Measurements from ENCODE around the gene PHOX2A.

PHOX2A gene

GRCh38 chr11:72238040-72238450, 5.9 kb downstream of the PHOX2A start:
- no peak for DNase-seq (ENCODE audit: low spot score)
- peak; percentile 49 for TF ChIP-seq CTCF (IDR thresholded peaks at IDR 0.05)
- Histone ChIP-seq H3K4me3 (no peak overlapping the region), H3K27ac (peak overlapping the region in 1 of 2 donors; percentile 15)

- H3K27ac ChIP-seq = no peak overlapping the region
- no peak for DNase-seq (ENCODE audit: low spot score)
These were observed 6.7 kb downstream of the PHOX2A start for GRCh38 chr11:72237112-72237931.

GRCh38 chr11:72236774-72237111, 7.2 kb downstream of the PHOX2A start:
- no peak for TF ChIP-seq CTCF (IDR thresholded peaks at IDR 0.05)
- Histone ChIP-seq H3K27ac (no peak overlapping the region), H3K4me3 (no peak overlapping the region)
- no peak for DNase-seq (ENCODE audit: low spot score)

More at GRCh38 chr11:72237112-72237931, 6.7 kb downstream of the PHOX2A start:
- TF ChIP-seq CTCF (IDR thresholded peaks at IDR 0.05) = no peak
- no peak overlapping the region for H3K4me3 ChIP-seq

- no peak for DNase-seq (ENCODE audit: low spot score)
- Histone ChIP-seq H3K4me3 (no peak overlapping the region), H3K27ac (peak overlapping the region in 1 of 2 donors; percentile 31)
- no peak for TF ChIP-seq CTCF (IDR thresholded peaks at IDR 0.05)
These were observed 7.8 kb downstream of the PHOX2A start for GRCh38 chr11:72236083-72236697.

- no peak for DNase-seq (ENCODE audit: low spot score)
- no peak for TF ChIP-seq CTCF (IDR thresholded peaks at IDR 0.05)
- no peak overlapping the region for H3K4me3 ChIP-seq
- H3K27ac ChIP-seq = peak overlapping the region in 1 of 2 donors; percentile 31
These were observed 8.5 kb downstream of the PHOX2A start for GRCh38 chr11:72235351-72236057.

- Histone ChIP-seq H3K4me3 (no peak overlapping the region), H3K27ac (no peak overlapping the region)
- TF ChIP-seq CTCF (IDR thresholded peaks at IDR 0.05) = no peak
- no peak for DNase-seq (ENCODE audit: low spot score)
These were observed 9.1 kb downstream of the PHOX2A start for GRCh38 chr11:72234920-72235319.

All from coronary artery (tissue), 2 donors.